IPS-18a (cell line): ENCODE results near the gene TMEM178B.

Source experiments
- H3K27ac ChIP-seq: one replicate; pipeline ENCODE4 v1.5.1; 2013; ENCODE audit warnings: low read length
- H3K27me3 ChIP-seq: one replicate; pipeline ENCODE4 v1.6.1; 2013; ENCODE audit warnings: mild to moderate bottlenecking, low read length; ENCODE audit not compliant: control insufficient read depth, insufficient read depth
- H3K36me3 ChIP-seq: one replicate; pipeline ENCODE4 v1.6.1; 2013; ENCODE audit warnings: low read depth, low read length; ENCODE audit not compliant: control insufficient read depth
- H3K4me1 ChIP-seq: one replicate; pipeline ENCODE4 v1.6.1; 2013; ENCODE audit warnings: low read depth, low read length; ENCODE audit not compliant: control insufficient read depth
- H3K4me3 ChIP-seq: one replicate; pipeline ENCODE4 v1.5.1; 2013; ENCODE audit warnings: low read length
- H3K9ac ChIP-seq: one replicate; pipeline ENCODE4 v1.6.1; 2013; ENCODE audit warnings: mild to moderate bottlenecking, low read length, moderate library complexity
- H3K9me3 ChIP-seq: one replicate; pipeline ENCODE4 v1.6.1; 2013; ENCODE audit warnings: low read depth, low read length; ENCODE audit not compliant: control insufficient read depth

The TMEM178B gene

DNA sequence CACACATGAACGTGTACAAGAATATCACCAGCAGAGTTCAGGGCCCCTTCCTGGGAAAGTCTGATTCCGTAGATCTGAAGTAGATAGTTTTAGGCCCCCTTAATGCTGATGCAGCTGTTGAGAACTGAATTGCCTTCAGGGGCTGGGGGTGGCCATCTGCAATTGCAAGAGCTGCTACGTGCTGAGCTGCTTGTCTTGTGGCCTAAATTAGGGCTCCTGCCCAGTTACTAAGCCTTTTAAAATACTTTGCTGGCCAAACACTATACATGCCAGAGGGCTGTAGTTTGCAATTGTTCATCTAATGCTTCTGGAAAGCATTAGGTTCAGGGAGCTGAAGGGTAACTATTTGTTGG, 71.7 kb downstream of the TMEM178B start:
- Histone ChIP-seq H3K27me3 (no peaks in the 10 kb centered on the region), H3K9ac (no peak overlapping the region), H3K4me1 (no peaks in the 10 kb centered on the region), H3K4me3 (no peak overlapping the region), H3K27ac (no peak overlapping the region), H3K36me3 (no peaks in the 10 kb centered on the region), H3K9me3 (no peaks in the 10 kb centered on the region)

DNA sequence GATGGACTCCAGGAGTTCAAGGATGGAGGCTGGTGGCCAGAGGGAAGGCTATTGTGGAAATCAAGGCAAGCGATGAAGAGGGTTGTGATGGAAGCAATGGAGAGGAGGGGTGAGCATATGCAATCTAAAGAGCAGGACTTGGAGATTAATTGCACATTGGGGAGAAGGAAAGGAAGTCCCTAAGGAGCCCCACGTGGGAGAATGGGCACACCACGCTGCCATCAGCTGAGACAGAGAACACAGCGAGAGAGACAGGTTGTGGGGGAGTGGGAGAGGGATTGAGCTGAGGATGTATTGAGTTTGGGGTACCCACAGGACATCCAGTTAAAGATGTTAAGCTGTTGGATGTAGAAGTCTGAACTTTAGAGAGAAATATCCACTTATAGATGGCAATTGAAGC, 73.6 kb downstream of the TMEM178B start:
- Histone ChIP-seq H3K9ac (no peak overlapping the region), H3K36me3 (no peaks in the 10 kb centered on the region), H3K27ac (no peak overlapping the region), H3K4me3 (no peak overlapping the region), H3K4me1 (no peaks in the 10 kb centered on the region), H3K27me3 (no peaks in the 10 kb centered on the region), H3K9me3 (no peaks in the 10 kb centered on the region)

- H3K9ac ChIP-seq, result no peak overlapping the region
- H3K9me3 ChIP-seq, result no peaks in the 10 kb centered on the region
- no peak overlapping the region for H3K4me3 ChIP-seq
- no peaks in the 10 kb centered on the region for H3K4me1 ChIP-seq
- no peak overlapping the region for H3K27ac ChIP-seq
- no peaks in the 10 kb centered on the region for H3K27me3 ChIP-seq
- no peaks in the 10 kb centered on the region for H3K36me3 ChIP-seq
Observed at GRCh38 chr7:141150465-141150864, 76.6 kb downstream of the TMEM178B start.

DNA sequence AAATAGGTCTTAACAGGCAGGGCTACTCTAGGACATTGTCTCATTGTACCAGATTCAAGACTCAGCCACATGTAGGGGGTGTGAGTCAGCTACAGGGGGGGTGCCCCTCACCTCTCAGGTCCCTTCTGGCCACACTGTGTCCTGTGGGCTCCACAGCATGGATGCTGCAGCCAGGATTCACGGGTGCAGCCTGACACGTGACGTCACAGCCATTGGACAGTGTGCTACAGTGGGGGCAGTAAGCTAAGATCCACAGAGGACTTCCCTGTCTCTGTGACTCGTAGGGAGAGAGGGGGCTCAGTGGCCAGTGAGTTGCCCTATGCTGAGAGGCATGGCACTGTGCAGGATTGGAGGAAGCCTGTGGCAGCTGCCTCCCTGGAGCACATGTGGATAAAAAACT, 77.9 kb downstream of the TMEM178B start:
- no peak overlapping the region for H3K9ac ChIP-seq
- no peaks in the 10 kb centered on the region for H3K9me3 ChIP-seq
- no peaks in the 10 kb centered on the region for H3K27me3 ChIP-seq
- H3K36me3 ChIP-seq, result no peaks in the 10 kb centered on the region
- H3K4me1 ChIP-seq, result no peaks in the 10 kb centered on the region
- no peak overlapping the region for H3K4me3 ChIP-seq
- no peak overlapping the region for H3K27ac ChIP-seq

DNA sequence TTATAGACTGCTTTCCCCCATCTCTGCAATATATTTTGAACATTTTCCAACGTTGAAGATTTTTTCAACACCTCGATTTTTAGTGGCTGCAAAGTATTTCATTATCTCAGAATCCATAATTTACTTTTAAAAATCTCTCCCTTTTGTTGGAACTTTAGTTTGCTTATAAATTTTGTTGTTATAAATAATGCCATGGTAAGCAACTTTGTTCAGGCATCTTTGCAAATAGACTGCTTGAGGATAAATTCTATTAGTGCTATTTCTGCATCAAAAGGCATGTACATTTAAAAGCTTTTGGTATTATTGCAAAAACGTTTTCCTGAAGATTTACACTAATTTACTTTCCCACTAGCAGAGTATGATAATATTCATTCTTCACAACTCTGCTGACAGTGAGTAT, 79.4 kb downstream of the TMEM178B start:
- Histone ChIP-seq H3K9me3 (no peaks in the 10 kb centered on the region), H3K9ac (no peak overlapping the region), H3K27ac (no peak overlapping the region), H3K4me3 (no peak overlapping the region), H3K4me1 (no peaks in the 10 kb centered on the region), H3K36me3 (no peaks in the 10 kb centered on the region), H3K27me3 (no peaks in the 10 kb centered on the region)

- no peak overlapping the region for H3K27ac ChIP-seq
- no peaks in the 10 kb centered on the region for H3K36me3 ChIP-seq
- H3K4me3 ChIP-seq, result no peak overlapping the region
- H3K4me1 ChIP-seq, result no peaks in the 10 kb centered on the region
- H3K27me3 ChIP-seq, result no peaks in the 10 kb centered on the region
- no peak overlapping the region for H3K9ac ChIP-seq
- H3K9me3 ChIP-seq, result no peaks in the 10 kb centered on the region
Observed at GRCh38 chr7:141154131-141154732, 80.4 kb downstream of the TMEM178B start.

GRCh38 chr7:141156407-141156806, 82.5 kb downstream of the TMEM178B start:
- Histone ChIP-seq H3K4me3 (no peak overlapping the region), H3K27ac (no peak overlapping the region), H3K9me3 (no peaks in the 10 kb centered on the region), H3K9ac (no peak overlapping the region), H3K36me3 (no peaks in the 10 kb centered on the region), H3K27me3 (no peaks in the 10 kb centered on the region), H3K4me1 (no peaks in the 10 kb centered on the region)

DNA sequence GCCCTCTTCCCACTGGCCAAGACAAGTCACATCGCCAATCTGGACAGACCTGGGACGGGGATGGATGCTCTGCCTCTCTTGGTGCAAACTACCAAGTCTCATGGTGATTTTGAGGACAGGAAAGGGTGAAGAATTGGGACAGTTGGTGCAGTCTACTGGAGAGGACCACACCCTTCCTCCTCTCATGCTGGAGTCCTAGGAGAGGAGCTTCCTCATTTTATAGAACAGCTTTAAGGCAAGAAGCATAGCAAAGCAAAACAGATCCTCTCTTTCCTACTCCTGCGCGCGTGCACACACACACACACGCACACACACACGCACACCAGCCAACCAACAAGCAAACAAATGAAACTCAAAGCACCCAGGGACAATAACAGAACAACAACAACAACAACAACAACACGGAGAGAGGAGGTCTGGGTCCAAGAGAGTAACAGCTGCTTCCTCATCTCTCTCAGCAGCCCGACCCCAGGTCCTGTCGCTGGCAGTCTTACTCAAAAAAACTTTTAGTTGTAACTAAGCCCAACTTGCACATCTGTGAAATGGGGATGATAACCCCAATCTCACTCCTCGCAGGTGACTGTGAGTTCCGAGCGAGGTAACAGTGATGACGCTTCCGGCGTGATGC, 83.4 kb downstream of the TMEM178B start:
- Histone ChIP-seq H3K27me3 (no peaks in the 10 kb centered on the region), H3K9ac (no peak overlapping the region)

DNA sequence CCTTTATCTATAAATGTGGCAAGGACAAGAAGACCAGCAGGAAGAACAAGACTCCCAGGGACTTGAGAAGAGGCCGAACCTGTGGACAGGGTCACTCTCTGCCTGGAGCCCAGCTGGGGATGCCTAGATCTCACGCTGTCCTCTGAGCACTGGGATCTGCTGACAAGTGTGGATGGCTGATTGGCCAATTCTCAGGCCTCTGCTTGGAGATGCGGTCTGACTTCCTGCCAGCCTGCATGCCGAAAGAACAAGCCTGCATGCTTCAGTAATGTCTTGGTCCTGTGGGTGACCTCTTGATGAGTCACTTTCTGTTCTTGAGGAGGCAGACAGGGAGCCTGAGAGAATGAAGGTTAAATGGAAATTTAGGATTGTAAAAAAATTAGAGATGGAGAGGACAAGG, 84.7 kb downstream of the TMEM178B start:
- H3K27ac ChIP-seq, result no peak overlapping the region
- H3K4me3 ChIP-seq, result no peak overlapping the region
- H3K9me3 ChIP-seq, result no peaks in the 10 kb centered on the region
- no peaks in the 10 kb centered on the region for H3K4me1 ChIP-seq
- H3K27me3 ChIP-seq, result no peaks in the 10 kb centered on the region
- H3K9ac ChIP-seq, result no peak overlapping the region
- H3K36me3 ChIP-seq, result no peaks in the 10 kb centered on the region

More for the DNA sequence above, 83.4 kb downstream of the TMEM178B start:
- Histone ChIP-seq H3K27ac (no peak overlapping the region), H3K4me3 (no peak overlapping the region), H3K36me3 (no peaks in the 10 kb centered on the region), H3K9me3 (no peaks in the 10 kb centered on the region), H3K4me1 (no peaks in the 10 kb centered on the region)

DNA sequence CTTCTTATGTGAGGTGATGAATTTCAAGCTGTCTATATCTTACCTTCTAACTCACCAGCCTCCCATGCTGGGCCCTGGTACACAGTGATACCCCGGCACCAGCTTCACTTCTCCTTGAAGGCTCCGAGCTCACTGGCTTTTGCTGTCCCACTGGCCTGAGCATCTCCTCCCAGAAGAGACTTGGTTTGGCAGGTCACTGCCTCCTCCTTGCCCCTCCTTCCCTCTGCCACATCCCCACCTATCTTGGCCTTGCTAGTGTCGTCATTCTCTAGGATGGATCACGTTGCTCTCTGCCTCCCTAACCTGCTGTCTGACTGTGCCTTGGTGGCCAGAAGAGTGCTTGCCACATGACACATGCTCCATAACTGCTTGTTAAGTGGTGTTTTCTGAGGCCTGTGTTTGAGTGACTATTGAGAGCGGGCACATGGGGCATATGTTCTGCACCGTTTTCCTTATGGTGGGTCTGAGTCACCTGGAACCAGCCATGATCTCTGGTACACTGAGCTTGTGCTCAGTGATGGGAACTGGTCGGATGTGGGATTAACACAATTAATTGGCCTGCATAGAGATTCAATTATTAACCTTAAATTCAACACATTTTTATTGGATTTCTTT, 86.5 kb downstream of the TMEM178B start:
- H3K4me3 ChIP-seq, result no peak overlapping the region
- H3K27ac ChIP-seq, result no peak overlapping the region
- H3K9ac ChIP-seq, result no peak overlapping the region
- H3K9me3 ChIP-seq, result no peaks in the 10 kb centered on the region
- no peaks in the 10 kb centered on the region for H3K27me3 ChIP-seq
- H3K4me1 ChIP-seq, result no peaks in the 10 kb centered on the region
- no peaks in the 10 kb centered on the region for H3K36me3 ChIP-seq

GRCh38 chr7:141161550-141162535, 88.0 kb downstream of the TMEM178B start:
- H3K4me1 ChIP-seq, result no peaks in the 10 kb centered on the region
- H3K27ac ChIP-seq, result no peak overlapping the region
- H3K9me3 ChIP-seq, result no peaks in the 10 kb centered on the region
- H3K27me3 ChIP-seq, result no peaks in the 10 kb centered on the region
- no peak overlapping the region for H3K4me3 ChIP-seq
- H3K36me3 ChIP-seq, result no peaks in the 10 kb centered on the region
- H3K9ac ChIP-seq, result no peak overlapping the region
